GM21723 (cell line): ENCODE results near the gene FXYD6.
"Not testable (repeated sequence)": the region's sequence is repeated elsewhere in the genome, so short reads cannot be mapped to it uniquely, and the experiment has no call there.

ENCODE experiments used
- ATAC-seq: cut with Tn5 transposase; IDR thresholded peaks from one replicate; pipeline ENCODE4 v1.9.1; 2021; ENCODE audit warnings: mild to moderate bottlenecking, moderate library complexity; ENCODE audit not compliant: unreplicated experiment

The FXYD6 gene

GRCh38 chr11:117871784-117872183 lies 4.7 kb downstream of the FXYD6 start:
- ATAC-seq: no peak

GRCh38 chr11:117871160-117871559 lies 5.3 kb downstream of the FXYD6 start:
- ATAC-seq: no peak

- ATAC-seq: no peak
Observed at GRCh38 chr11:117870103-117870952, 6.1 kb downstream of the FXYD6 start.

GRCh38 chr11:117869604-117870003 lies 6.9 kb downstream of the FXYD6 start:
- no peak for ATAC-seq

- ATAC-seq: no peak
Observed at GRCh38 chr11:117868815-117869561, 7.5 kb downstream of the FXYD6 start.

- ATAC-seq: no peak
Observed at GRCh38 chr11:117868088-117868487, 8.4 kb downstream of the FXYD6 start.

GRCh38 chr11:117866526-117866925 lies 9.9 kb downstream of the FXYD6 start:
- ATAC-seq: no peak

- not testable (repeated sequence) for ATAC-seq
Observed at GRCh38 chr11:117865546-117865945, 10.9 kb downstream of the FXYD6 start.

GRCh38 chr11:117863383-117863782 lies 13.1 kb downstream of the FXYD6 start:
- ATAC-seq: no peak

- ATAC-seq: no peak
Observed at GRCh38 chr11:117862753-117863152, 13.7 kb downstream of the FXYD6 start.

GRCh38 chr11:117862019-117862725 lies 14.3 kb downstream of the FXYD6 start:
- no peak for ATAC-seq

GRCh38 chr11:117861151-117862018 lies 15.1 kb downstream of the FXYD6 start:
- ATAC-seq: no peak

GRCh38 chr11:117860139-117860538 lies 16.3 kb downstream of the FXYD6 start:
- no peak for ATAC-seq

GRCh38 chr11:117859488-117860112 lies 16.9 kb downstream of the FXYD6 start:
- no peak for ATAC-seq

GRCh38 chr11:117859061-117859460 lies 17.4 kb downstream of the FXYD6 start:
- no peak for ATAC-seq

GRCh38 chr11:117857734-117858414 lies 18.6 kb downstream of the FXYD6 start:
- no peak for ATAC-seq

GRCh38 chr11:117855912-117856651 lies 20.4 kb downstream of the FXYD6 start:
- no peak for ATAC-seq

GRCh38 chr11:117855186-117855845 lies 21.1 kb downstream of the FXYD6 start:
- no peak for ATAC-seq
